ENCODE measurements around the gene CEP78.
A peak's percentile ranks its signal among the peaks of the same experiment; 100 is the strongest.

CEP78 gene

GRCh38 chr9:78243130-78243529, 7.3 kb downstream of the CEP78 start:
- Histone ChIP-seq H4K8ac (ENCODE audit: low read length) (no peak overlapping the region), H2AK5ac (ENCODE audit: low read length, severe bottlenecking) (no peak overlapping the region), H3K9me3 (ENCODE audit: control insufficient read depth, low read length) (no peaks in the 10 kb centered on the region), H3K4me2 (ENCODE audit: low read length, poor library complexity, severe bottlenecking) (no peak overlapping the region), H3K79me1 (replicated peaks; ENCODE audit: low read length, poor library complexity, severe bottlenecking) (peaks cover 17% of the 10 kb centered on the region), H2BK120ac (ENCODE audit: low read depth, low read length) (no peak overlapping the region), H3K23ac (ENCODE audit: low read length in 2 of 2) (no peak overlapping the region), H3K9ac (ENCODE audit: low read length) (no peak overlapping the region), H3K4ac (ENCODE audit: low read depth in 1 of 2, low read length in 2 of 2) (no peak overlapping the region), H2BK12ac (ENCODE audit: low read length in 2 of 2) (no peak overlapping the region), H3K36me3 (ENCODE audit: control insufficient read depth in 1 of 2, insufficient read depth in 2 of 2, low read depth in 1 of 2, low read length in 2 of 2) (peaks cover 3 to 5% of the 10 kb centered on the region in 2 experiments), H4K91ac (ENCODE audit: low read length) (no peak overlapping the region), H3K14ac (ENCODE audit: low read length in 2 of 2) (no peak overlapping the region), H2BK15ac (ENCODE audit: low read depth, poor library complexity, severe bottlenecking) (no peak overlapping the region), H2BK5ac (ENCODE audit: low read depth, low read length, poor library complexity, severe bottlenecking) (no peak overlapping the region), H3K4me3 (ENCODE audit: insufficient read depth in 1 of 2, low read depth in 1 of 2, low read length in 2 of 2) (no peak overlapping the region), H3K4me1 (ENCODE audit: control insufficient read depth, insufficient read depth, low read depth, low read length) (peaks cover 3% of the 10 kb centered on the region), H2AFZ (ENCODE audit: low read depth, low read length) (no peak overlapping the region), H3K18ac (ENCODE audit: low read depth in 1 of 2, low read length in 2 of 2) (no peak overlapping the region), H3K27ac (ENCODE audit: low read length, poor library complexity, severe bottlenecking) (no peak overlapping the region), H3K27me3 (ENCODE audit: control insufficient read depth in 1 of 2, insufficient read depth in 1 of 2, low read length in 2 of 2) (no peaks in the 10 kb centered on the region)
- WGBS, result 95% methylated on average over 1 of the region's 1 CpG
- DNase-seq, result no peak

- no peak overlapping the region for H2BK120ac ChIP-seq (ENCODE audit: low read depth, low read length)
- no peak overlapping the region for H3K27ac ChIP-seq (ENCODE audit: low read length, poor library complexity, severe bottlenecking)
- H4K8ac ChIP-seq (ENCODE audit: low read length), result no peak overlapping the region
- no peak overlapping the region for H3K14ac ChIP-seq (ENCODE audit: low read length in 2 of 2)
- no peak overlapping the region for H3K18ac ChIP-seq (ENCODE audit: low read depth in 1 of 2, low read length in 2 of 2)
- no peak overlapping the region for H3K23ac ChIP-seq (ENCODE audit: low read length in 2 of 2)
- 95% methylated on average over 1 of the region's 1 CpG for WGBS
- peaks cover 2% of the 10 kb centered on the region for H3K4me1 ChIP-seq (ENCODE audit: control insufficient read depth, insufficient read depth, low read depth, low read length)
- H3K9me3 ChIP-seq (ENCODE audit: control insufficient read depth, low read length), result no peaks in the 10 kb centered on the region
- no peak overlapping the region for H4K91ac ChIP-seq (ENCODE audit: low read length)
- no peak for DNase-seq
- no peak overlapping the region for H3K4me2 ChIP-seq (ENCODE audit: low read length, poor library complexity, severe bottlenecking)
- H3K27me3 ChIP-seq (ENCODE audit: control insufficient read depth in 1 of 2, insufficient read depth in 1 of 2, low read length in 2 of 2), result no peaks in the 10 kb centered on the region
- no peak overlapping the region for H3K4me3 ChIP-seq (ENCODE audit: insufficient read depth in 1 of 2, low read depth in 1 of 2, low read length in 2 of 2)
- peaks cover 6% of the 10 kb centered on the region for H3K79me1 ChIP-seq (replicated peaks; ENCODE audit: low read length, poor library complexity, severe bottlenecking)
- peak overlapping the region; percentile 51 for H2BK5ac ChIP-seq (ENCODE audit: low read depth, low read length, poor library complexity, severe bottlenecking)
- H3K36me3 ChIP-seq (ENCODE audit: control insufficient read depth in 1 of 2, insufficient read depth in 2 of 2, low read depth in 1 of 2, low read length in 2 of 2), result peaks cover 3 to 5% of the 10 kb centered on the region in 2 experiments
- no peak overlapping the region for H2AFZ ChIP-seq (ENCODE audit: low read depth, low read length)
- no peak overlapping the region for H3K4ac ChIP-seq (ENCODE audit: low read depth in 1 of 2, low read length in 2 of 2)
- H3K9ac ChIP-seq (ENCODE audit: low read length), result no peak overlapping the region
- no peak overlapping the region for H2AK5ac ChIP-seq (ENCODE audit: low read length, severe bottlenecking)
- H2BK12ac ChIP-seq (ENCODE audit: low read length in 2 of 2), result no peak overlapping the region
- no peak overlapping the region for H2BK15ac ChIP-seq (ENCODE audit: low read depth, poor library complexity, severe bottlenecking)
Measured at GRCh38 chr9:78245401-78245800, 9.5 kb downstream of the CEP78 start.

GRCh38 chr9:78248635-78249034, 12.8 kb downstream of the CEP78 start:
- Histone ChIP-seq H2BK120ac (ENCODE audit: low read depth, low read length) (no peak overlapping the region), H2BK5ac (ENCODE audit: low read depth, low read length, poor library complexity, severe bottlenecking) (no peak overlapping the region), H3K4me2 (ENCODE audit: low read length, poor library complexity, severe bottlenecking) (no peak overlapping the region), H4K91ac (ENCODE audit: low read length) (no peak overlapping the region), H3K14ac (ENCODE audit: low read length in 2 of 2) (no peak overlapping the region), H3K27me3 (ENCODE audit: control insufficient read depth in 1 of 2, insufficient read depth in 1 of 2, low read length in 2 of 2) (no peaks in the 10 kb centered on the region), H3K4me1 (ENCODE audit: control insufficient read depth, insufficient read depth, low read depth, low read length) (peaks cover 2% of the 10 kb centered on the region), H3K27ac (ENCODE audit: low read length, poor library complexity, severe bottlenecking) (no peak overlapping the region), H3K23ac (ENCODE audit: low read length in 2 of 2) (no peak overlapping the region), H3K9me3 (ENCODE audit: control insufficient read depth, low read length) (no peaks in the 10 kb centered on the region), H2AFZ (ENCODE audit: low read depth, low read length) (no peak overlapping the region), H4K8ac (ENCODE audit: low read length) (no peak overlapping the region), H3K4ac (ENCODE audit: low read depth in 1 of 2, low read length in 2 of 2) (no peak overlapping the region), H3K36me3 (ENCODE audit: control insufficient read depth in 1 of 2, insufficient read depth in 2 of 2, low read depth in 1 of 2, low read length in 2 of 2) (peaks cover 3% of the 10 kb centered on the region in 2 experiments), H3K18ac (ENCODE audit: low read depth in 1 of 2, low read length in 2 of 2) (no peak overlapping the region), H3K79me1 (replicated peaks; ENCODE audit: low read length, poor library complexity, severe bottlenecking) (peaks cover 4% of the 10 kb centered on the region), H3K4me3 (ENCODE audit: insufficient read depth in 1 of 2, low read depth in 1 of 2, low read length in 2 of 2) (no peak overlapping the region), H2BK12ac (ENCODE audit: low read length in 2 of 2) (no peak overlapping the region), H3K9ac (ENCODE audit: low read length) (no peak overlapping the region), H2AK5ac (ENCODE audit: low read length, severe bottlenecking) (no peak overlapping the region), H2BK15ac (ENCODE audit: low read depth, poor library complexity, severe bottlenecking) (no peak overlapping the region)
- no CpG with 5 or more reads among the region's 1 CpG for WGBS
- no peak for DNase-seq

GRCh38 chr9:78249542-78249941, 13.7 kb downstream of the CEP78 start:
- H2BK120ac ChIP-seq (ENCODE audit: low read depth, low read length), result no peak overlapping the region
- no peak overlapping the region for H2AK5ac ChIP-seq (ENCODE audit: low read length, severe bottlenecking)
- no peak overlapping the region for H3K4me3 ChIP-seq (ENCODE audit: insufficient read depth in 1 of 2, low read depth in 1 of 2, low read length in 2 of 2)
- H3K4me1 ChIP-seq (ENCODE audit: control insufficient read depth, insufficient read depth, low read depth, low read length), result no peaks in the 10 kb centered on the region
- no peak overlapping the region for H3K4me2 ChIP-seq (ENCODE audit: low read length, poor library complexity, severe bottlenecking)
- no peak overlapping the region for H2BK5ac ChIP-seq (ENCODE audit: low read depth, low read length, poor library complexity, severe bottlenecking)
- H3K79me1 ChIP-seq (replicated peaks; ENCODE audit: low read length, poor library complexity, severe bottlenecking), result peaks cover 2% of the 10 kb centered on the region
- no peak overlapping the region for H4K91ac ChIP-seq (ENCODE audit: low read length)
- H4K8ac ChIP-seq (ENCODE audit: low read length), result no peak overlapping the region
- H3K36me3 ChIP-seq (ENCODE audit: control insufficient read depth in 1 of 2, insufficient read depth in 2 of 2, low read depth in 1 of 2, low read length in 2 of 2), result peaks cover 0 to 3% of the 10 kb centered on the region in 2 experiments
- no peak for DNase-seq
- H2BK12ac ChIP-seq (ENCODE audit: low read length in 2 of 2), result no peak overlapping the region
- no peak overlapping the region for H3K18ac ChIP-seq (ENCODE audit: low read depth in 1 of 2, low read length in 2 of 2)
- H2AFZ ChIP-seq (ENCODE audit: low read depth, low read length), result no peak overlapping the region
- no peak overlapping the region for H3K14ac ChIP-seq (ENCODE audit: low read length in 2 of 2)
- no peak overlapping the region for H3K27ac ChIP-seq (ENCODE audit: low read length, poor library complexity, severe bottlenecking)
- H3K9ac ChIP-seq (ENCODE audit: low read length), result no peak overlapping the region
- no peak overlapping the region for H3K23ac ChIP-seq (ENCODE audit: low read length in 2 of 2)
- H3K9me3 ChIP-seq (ENCODE audit: control insufficient read depth, low read length), result no peaks in the 10 kb centered on the region
- H3K27me3 ChIP-seq (ENCODE audit: control insufficient read depth in 1 of 2, insufficient read depth in 1 of 2, low read length in 2 of 2), result no peaks in the 10 kb centered on the region
- no peak overlapping the region for H2BK15ac ChIP-seq (ENCODE audit: low read depth, poor library complexity, severe bottlenecking)
- no peak overlapping the region for H3K4ac ChIP-seq (ENCODE audit: low read depth in 1 of 2, low read length in 2 of 2)
